Caco-2 (cell line): ENCODE data around the gene IL10RA. TPM values are rescaled to one million over a fixed set of nuclear protein-coding genes. Genes with fewer than 3 reads are reported as not detected.

Experiments
- BruUV-seq: library from RNA; stranded (reverse); fragments of 400-500 nt; replicated peaks from 2 replicates; lab custom pipeline; 2021; lab: Mats Ljungman, UMichigan
- CTCF ChIA-PET: fragments of 300-600 bp; sonication (Branson Sonifier 250); formaldehyde crosslinking; loops from one replicate; lab custom pipeline; 2022; ENCODE audit warnings: antibody characterized with exemption; lab: Charles Lee
- POLR2A ChIA-PET: fragments of 300-600 bp; sonication (Branson Sonifier 250); formaldehyde crosslinking; loops from one replicate; lab custom pipeline; 2022; ENCODE audit warnings: antibody characterized with exemption; lab: Charles Lee
- DNase-seq, 2 experiments: peaks; one replicate each; pipeline versions ENCODE4 v3.0.0 to v3.0.0-alpha.2; 2020 to 2022
- H3K27me3 ChIP-seq: replicated peaks from 2 replicates; pipeline ENCODE4 v1.6.0; 2011; ENCODE audit warnings: low read length; ENCODE audit not compliant: control insufficient read depth, insufficient read depth
- H3K36me3 ChIP-seq: 2 replicates; pipeline ENCODE4 v1.5.1; 2011; ENCODE audit warnings: low read length; ENCODE audit not compliant: control insufficient read depth, insufficient read depth
- H3K4me1 ChIP-seq: fragments of 250-450 bp; sonication (Bioruptor Pico); 2 replicates; pipeline ENCODE4 v1.5.1; 2020; ENCODE audit warnings: mild to moderate bottlenecking
- H3K4me3 ChIP-seq: 2 replicates; pipeline ENCODE4 v1.5.1; 2011; ENCODE audit warnings: low read depth, mild to moderate bottlenecking, control low read depth, low read length
- H3K9me3 ChIP-seq: fragments of 250-450 bp; sonication (Bioruptor Pico); 2 replicates; pipeline ENCODE4 v1.5.1; 2020; ENCODE audit warnings: mild to moderate bottlenecking, moderate library complexity
- H3K27ac Mint-ChIP-seq: one replicate; pipeline ENCODE4 v1.8.0; 2022; ENCODE audit warnings: mixed read lengths; ENCODE audit not compliant: unreplicated experiment
- H3K27me3 Mint-ChIP-seq: one replicate; pipeline ENCODE4 v1.8.0; 2022; ENCODE audit warnings: mixed read lengths; ENCODE audit not compliant: insufficient read depth, unreplicated experiment
- H3K36me3 Mint-ChIP-seq: one replicate; pipeline ENCODE4 v1.8.0; 2022; ENCODE audit warnings: mild to moderate bottlenecking, mixed read lengths; ENCODE audit not compliant: insufficient read depth, unreplicated experiment
- H3K4me1 Mint-ChIP-seq: one replicate; pipeline ENCODE4 v1.8.0; 2022; ENCODE audit warnings: low read depth, mixed read lengths; ENCODE audit not compliant: unreplicated experiment
- H3K4me3 Mint-ChIP-seq: one replicate; pipeline ENCODE4 v1.8.0; 2022; ENCODE audit warnings: mild to moderate bottlenecking, moderate library complexity, mixed read lengths; ENCODE audit not compliant: unreplicated experiment
- H3K9me3 Mint-ChIP-seq: one replicate; pipeline ENCODE4 v1.8.0; 2022; ENCODE audit warnings: mixed read lengths; ENCODE audit not compliant: unreplicated experiment
- CTCF ChIP-seq, 2 experiments: fragments of 200-600 bp in 1 of 2; IDR thresholded peaks; 1 replicate in 1 of 2; 2 replicates in 1 of 2; pipeline versions ENCODE4 v1.5.1 to v1.8.0; 2011 to 2022; ENCODE audit warnings: antibody characterized with exemption in 1 of 2, control low read depth in 1 of 2, inconsistent platforms in 1 of 2, low read depth in 1 of 2, low read length in 1 of 2, mild to moderate bottlenecking in 1 of 2, moderate library complexity in 1 of 2; ENCODE audit not compliant: insufficient read depth in 1 of 2, severe bottlenecking in 1 of 2, unreplicated experiment in 1 of 2
- intact Hi-C: fragments of 100-400 bp; cut with micrococcal nuclease; formaldehyde crosslinking; loops from one replicate; pipeline ENCODE4 v1.10.0; 2022; ENCODE audit not compliant: unreplicated experiment
- total RNA-seq: library from RNA; stranded (reverse); gene quantifications from 2 replicates; pipeline ENCODE4 v1.2.3, GENCODE V29; 2022

The IL10RA gene
- total RNA-seq, 1 experiment from 2014 or later = 1.6 TPM

- peaks cover 11% of the 10 kb centered on the region for H3K9me3 Mint-ChIP-seq
- no peak for TF ChIP-seq CTCF (IDR thresholded peaks at IDR 0.05; ENCODE audit: insufficient read depth in 1 of 2, low read depth in 1 of 2, low read length in 1 of 2, severe bottlenecking in 1 of 2, unreplicated experiment in 1 of 2)
- H3K27me3 Mint-ChIP-seq = no peaks in the 10 kb centered on the region
- Histone ChIP-seq H3K9me3 (no peaks in the 10 kb centered on the region), H3K27me3 (no peaks in the 10 kb centered on the region), H3K4me3 (no peak overlapping the region), H3K36me3 (no peaks in the 10 kb centered on the region), H3K4me1 (peaks cover 11% of the 10 kb centered on the region)
- no peaks in the 10 kb centered on the region for H3K36me3 Mint-ChIP-seq
- DNase-seq = no peak
- H3K27ac Mint-ChIP-seq = no peak overlapping the region
- intact Hi-C loops = no loop called here
- peaks cover 15% of the 10 kb centered on the region for H3K4me1 Mint-ChIP-seq
- ChIA-PET CTCF (interaction anchor here (0.9 kb wide), 1 partner anchor 16 kb away, joined by 3 read pairs; no protein-coding TSS in a partner anchor), POLR2A (no interaction called here)
- no TSS peak for BruUV-seq
- no peak overlapping the region for H3K4me3 Mint-ChIP-seq
Observed at GRCh38 chr11:118003456-118003855, 17.3 kb downstream of the IL10RA start.

- no peaks in the 10 kb centered on the region for H3K27me3 ChIP-seq
- H3K4me3 ChIP-seq = no peak overlapping the region
- no peaks in the 10 kb centered on the region for H3K27me3 Mint-ChIP-seq
- no peak overlapping the region for H3K27ac Mint-ChIP-seq
- H3K9me3 Mint-ChIP-seq = peaks cover 11% of the 10 kb centered on the region
- intact Hi-C loops = no loop called here
- BruUV-seq = no TSS peak
- peaks cover 22% of the 10 kb centered on the region for H3K4me1 Mint-ChIP-seq
- ChIA-PET CTCF (interaction anchor here (1.3 kb wide), 1 partner anchor 18 kb away, joined by 3 read pairs; the partner anchor contains the start of gene IL10RA), POLR2A (no interaction called here)
- no peak for TF ChIP-seq CTCF (IDR thresholded peaks at IDR 0.05; ENCODE audit: insufficient read depth in 1 of 2, low read depth in 1 of 2, low read length in 1 of 2, severe bottlenecking in 1 of 2, unreplicated experiment in 1 of 2)
- no peaks in the 10 kb centered on the region for H3K36me3 Mint-ChIP-seq
- H3K4me1 ChIP-seq = peaks cover 16% of the 10 kb centered on the region
- peak in 1 of 2 experiments; percentile 37 for DNase-seq
- no peaks in the 10 kb centered on the region for H3K36me3 ChIP-seq
- H3K4me3 Mint-ChIP-seq = no peak overlapping the region
- no peaks in the 10 kb centered on the region for H3K9me3 ChIP-seq
Observed at GRCh38 chr11:118004543-118005223, 18.5 kb downstream of the IL10RA start.

DNA sequence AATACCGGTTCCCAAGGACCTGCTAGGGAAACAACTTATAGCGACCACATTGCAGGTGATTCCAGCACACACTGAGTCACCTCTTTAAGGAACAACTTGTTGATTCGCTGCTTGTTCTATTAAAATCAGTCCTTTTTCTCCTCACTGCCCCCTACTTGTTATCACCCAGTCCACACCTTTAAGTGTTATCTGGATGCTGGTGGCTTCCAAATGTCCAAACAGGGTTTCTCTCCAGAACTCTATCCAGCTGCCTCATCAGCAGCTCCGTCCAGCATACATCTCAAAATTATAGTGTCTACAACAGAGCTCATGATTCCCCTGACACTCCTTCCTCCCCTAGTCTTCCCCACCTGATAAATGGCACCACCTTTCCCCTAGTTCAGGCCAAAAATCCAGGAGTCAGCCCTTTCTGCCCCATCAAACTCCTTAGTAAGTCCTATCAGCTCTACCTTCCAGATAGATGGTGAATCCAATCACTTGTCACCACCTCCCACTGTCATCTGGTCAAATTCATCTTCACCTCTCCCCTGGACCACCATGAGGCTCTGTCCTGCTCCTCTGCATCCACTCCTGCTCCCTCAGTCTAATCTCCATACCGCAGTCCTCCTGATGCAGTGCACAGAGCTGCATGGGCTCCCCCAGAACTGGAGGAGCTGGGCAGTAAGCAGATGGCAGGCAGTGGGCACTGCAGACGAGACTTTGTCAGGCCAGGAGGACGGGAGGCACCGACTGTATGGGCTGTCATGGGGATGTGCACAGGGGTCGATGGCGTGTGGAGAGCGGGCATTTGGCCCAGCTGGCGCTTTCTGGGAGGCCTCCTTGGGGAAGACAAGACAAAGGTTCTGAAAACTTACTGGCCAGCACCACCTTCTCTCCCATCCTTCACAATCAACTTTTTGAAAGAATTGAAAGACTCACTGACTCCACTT lies 19.3 kb downstream of the IL10RA start:
- no peaks in the 10 kb centered on the region for H3K9me3 ChIP-seq
- Mint-ChIP-seq H3K27me3 (no peaks in the 10 kb centered on the region), H3K27ac (no peak overlapping the region), H3K9me3 (peaks cover 11% of the 10 kb centered on the region), H3K4me1 (peaks cover 27% of the 10 kb centered on the region), H3K36me3 (no peaks in the 10 kb centered on the region), H3K4me3 (no peak overlapping the region)
- H3K36me3 ChIP-seq = no peaks in the 10 kb centered on the region
- no peak overlapping the region for H3K4me3 ChIP-seq
- H3K27me3 ChIP-seq = no peaks in the 10 kb centered on the region
- no TSS peak for BruUV-seq
- TF ChIP-seq CTCF (IDR thresholded peaks at IDR 0.05; ENCODE audit: insufficient read depth in 1 of 2, low read depth in 1 of 2, low read length in 1 of 2, severe bottlenecking in 1 of 2, unreplicated experiment in 1 of 2) = no peak
- ChIA-PET POLR2A (no interaction called here), CTCF (interaction anchor here (1.3 to 1.4 kb wide), 2 partner anchors 19 kb away, joined by 3 read pairs; partner anchors contain the start of gene IL10RA)
- peaks cover 24% of the 10 kb centered on the region for H3K4me1 ChIP-seq
- DNase-seq = no peak
- intact Hi-C loops = no loop called here
